Hematopoietic multipotent progenitor cell treated with erythropoietin and hydrocortisone succinate and interleukin-3 and kit ligand, for 6 days (in vitro differentiated cells): Measurements from ENCODE around the gene PTPN20.
A peak's percentile ranks its signal among the peaks of the same experiment; 100 is the strongest.

Experiments
- DNase-seq: peaks from one replicate; pipeline ENCODE4 v3.0.0-alpha.2; 2015

The PTPN20 gene

DNA sequence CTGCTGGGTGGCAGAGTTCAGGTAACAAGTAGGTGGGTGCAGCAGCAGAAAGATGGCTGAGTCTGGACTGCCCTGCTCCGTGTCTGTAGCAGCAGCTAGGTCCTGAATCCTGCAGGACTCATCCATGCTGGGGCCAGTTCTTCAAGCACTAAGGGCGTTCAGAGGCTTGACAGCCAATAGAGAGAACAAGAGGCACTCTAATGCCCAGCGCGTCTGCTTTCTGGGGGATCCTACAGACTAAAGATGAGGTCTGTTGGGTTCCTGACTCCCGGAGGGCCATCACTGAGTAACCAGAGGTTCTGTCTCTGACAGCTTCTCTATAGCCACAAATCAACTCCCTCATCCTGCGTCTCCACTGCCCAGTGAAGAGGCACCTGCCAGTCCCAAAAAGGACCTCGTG, 125.5 kb downstream of the PTPN20 start:
- DNase-seq, result no peak

DNA sequence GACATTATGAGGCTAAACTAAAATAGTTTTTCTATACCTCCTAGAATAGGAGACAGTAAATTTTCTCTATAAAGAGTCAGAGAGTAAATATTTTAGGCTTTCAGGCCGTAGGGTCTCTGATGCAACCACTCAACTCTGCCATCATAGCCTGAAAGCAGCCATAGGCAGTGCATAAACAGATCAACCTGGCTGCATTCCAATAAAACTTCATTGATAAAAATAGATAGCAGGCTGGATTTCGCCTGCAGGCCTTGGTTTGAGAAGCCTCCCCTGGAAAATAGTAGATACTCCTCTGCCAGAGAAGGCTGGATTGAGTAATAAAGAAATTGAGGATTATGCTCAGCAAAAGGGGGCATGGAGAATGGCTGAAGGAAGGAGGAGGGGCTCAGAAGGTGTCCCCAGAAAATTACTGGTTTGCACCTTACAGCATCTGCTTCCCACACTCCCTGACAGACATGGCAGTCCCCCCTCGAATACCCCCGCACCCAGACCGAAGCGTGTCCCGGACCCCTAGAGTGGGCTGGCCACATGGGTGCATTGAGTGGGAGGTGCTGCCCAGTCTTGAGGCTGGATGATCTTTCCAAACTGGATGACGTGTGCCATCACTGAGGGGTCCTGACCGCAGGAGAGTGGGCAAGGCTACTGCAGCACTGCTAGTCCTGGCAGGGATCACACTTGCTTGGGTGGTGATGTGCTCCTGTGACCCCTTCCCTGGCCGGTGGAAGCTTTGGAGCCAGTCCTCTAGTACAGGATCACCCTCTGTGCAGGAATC, 126.6 kb downstream of the PTPN20 start:
- no peak for DNase-seq

DNA sequence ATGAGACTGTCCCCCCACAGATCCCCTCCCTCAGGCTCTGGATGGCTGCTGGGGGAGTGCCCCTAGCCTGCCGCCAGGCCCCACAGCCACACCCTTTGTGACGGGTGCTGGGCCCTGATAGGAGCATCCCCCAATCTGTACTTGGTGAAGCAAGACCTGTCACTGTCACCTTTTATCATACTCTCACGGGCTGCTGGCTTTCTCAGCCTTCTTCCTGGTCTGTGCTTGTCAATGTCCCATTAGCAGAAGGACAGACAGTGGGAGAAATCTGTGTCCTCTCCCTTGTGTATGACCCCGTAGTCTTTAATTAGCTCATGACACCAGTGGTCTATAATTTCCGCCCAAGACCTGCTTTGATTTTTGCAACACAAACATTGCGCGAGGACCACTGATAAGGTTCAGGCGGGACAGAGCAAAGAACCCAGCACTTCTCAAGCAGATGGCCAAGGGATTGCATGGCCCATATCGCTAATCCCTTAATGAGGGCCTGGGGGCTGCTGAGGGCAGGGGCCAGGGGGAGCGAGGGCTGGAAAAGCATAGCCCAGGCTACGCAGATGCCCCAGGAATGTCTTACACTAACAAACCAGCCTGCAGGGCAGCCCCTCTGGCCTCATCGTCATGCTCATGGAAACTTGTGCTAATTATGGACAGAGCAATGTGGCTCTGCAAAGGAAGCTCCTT, 127.8 kb downstream of the PTPN20 start:
- no peak for DNase-seq

DNA sequence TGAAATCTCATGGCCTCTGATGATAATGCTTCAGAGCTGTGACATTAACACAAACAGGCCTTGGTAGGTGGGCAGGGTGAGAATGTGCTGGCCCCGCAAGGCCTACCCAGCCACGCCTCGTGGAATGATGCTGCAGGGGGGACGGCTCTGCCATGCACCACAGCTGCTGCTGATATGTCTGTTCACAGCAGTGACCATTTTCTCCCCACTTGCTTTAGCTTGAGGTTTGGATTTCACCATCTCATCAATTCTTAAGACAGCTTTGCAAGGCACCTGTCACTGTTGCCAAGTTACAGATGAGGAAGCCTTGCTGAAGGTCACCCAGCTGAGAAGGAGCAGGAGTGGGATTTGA, 128.3 kb downstream of the PTPN20 start:
- DNase-seq, result no peak

DNA sequence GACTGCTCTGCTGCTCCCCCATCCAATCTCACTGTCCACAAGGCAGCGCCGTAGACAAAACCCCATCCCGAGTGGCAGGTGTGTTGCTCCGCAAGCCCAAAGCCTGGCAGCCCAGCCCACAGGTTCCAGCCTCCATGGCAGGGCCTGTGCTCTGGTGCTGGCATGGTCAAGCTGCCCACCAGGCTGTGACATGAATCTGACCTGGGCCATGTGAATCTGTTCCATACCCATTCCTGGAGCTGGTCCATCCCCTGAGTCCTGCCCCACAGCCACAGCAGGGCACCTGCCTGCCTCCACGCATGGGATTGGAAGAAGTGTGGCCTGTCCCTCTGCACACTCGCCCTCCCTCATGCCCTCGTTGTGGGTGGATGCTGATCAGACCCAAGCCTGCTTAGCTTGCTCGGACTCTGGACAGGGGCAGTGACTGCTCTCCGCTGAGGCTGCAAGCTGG, 128.8 kb downstream of the PTPN20 start:
- DNase-seq, result no peak

DNA sequence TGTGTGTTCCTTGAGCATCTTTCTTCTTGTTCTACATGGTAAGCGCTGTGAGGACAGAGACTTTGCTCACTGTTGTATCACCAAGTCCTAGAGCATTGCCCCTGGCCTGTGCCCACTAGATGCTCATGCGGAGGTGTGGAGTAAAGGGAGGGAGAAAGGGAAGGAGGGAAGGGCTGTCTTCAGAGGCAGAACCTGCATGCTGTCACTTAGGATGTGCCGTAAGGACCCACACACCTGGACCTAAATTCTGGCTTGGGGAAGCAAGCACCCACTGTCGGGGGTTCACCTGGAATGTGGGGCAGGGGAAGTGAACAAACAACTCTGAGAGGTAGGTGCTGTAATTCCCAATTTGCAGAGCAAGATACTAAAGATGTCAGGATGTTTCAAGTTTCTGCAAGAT, 129.5 kb downstream of the PTPN20 start:
- DNase-seq, result no peak

DNA sequence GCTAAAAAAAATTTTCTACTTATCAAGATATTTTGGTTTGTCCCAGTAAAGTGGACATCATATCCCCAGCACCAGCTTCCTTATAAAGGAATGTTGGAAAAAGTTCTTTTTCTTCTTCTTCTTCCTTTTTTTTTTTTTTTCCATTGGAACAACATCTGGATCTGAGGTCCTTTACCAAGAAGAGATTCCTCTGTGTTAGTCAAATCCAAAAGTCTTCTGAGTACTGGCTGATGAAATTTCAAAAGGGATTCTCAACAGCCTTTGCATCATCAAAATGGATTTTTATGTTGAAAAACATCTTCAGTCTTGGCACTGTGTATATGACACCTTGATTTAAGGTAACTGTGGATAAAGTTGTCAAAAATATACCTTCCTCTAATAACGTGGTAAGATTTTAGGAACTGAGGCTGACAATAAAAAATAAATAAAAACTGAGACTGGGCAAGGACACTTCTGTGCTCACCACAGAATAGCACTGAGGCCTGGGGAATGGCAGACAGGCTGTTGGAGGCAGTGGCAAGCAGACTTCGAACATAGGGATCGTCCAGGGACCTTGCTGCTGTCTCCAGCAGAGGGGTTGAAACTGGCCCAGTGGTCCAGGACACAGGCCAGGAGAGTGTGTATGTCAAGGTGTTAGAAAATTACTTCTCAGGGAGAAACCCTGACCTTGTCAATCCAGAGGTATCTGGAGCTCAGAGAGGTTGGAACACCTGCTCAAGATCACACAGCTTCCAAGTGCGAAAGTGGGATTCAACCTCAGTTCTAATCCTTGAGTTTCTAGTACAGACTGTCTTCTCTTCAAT, 130.4 kb downstream of the PTPN20 start:
- no peak for DNase-seq

DNA sequence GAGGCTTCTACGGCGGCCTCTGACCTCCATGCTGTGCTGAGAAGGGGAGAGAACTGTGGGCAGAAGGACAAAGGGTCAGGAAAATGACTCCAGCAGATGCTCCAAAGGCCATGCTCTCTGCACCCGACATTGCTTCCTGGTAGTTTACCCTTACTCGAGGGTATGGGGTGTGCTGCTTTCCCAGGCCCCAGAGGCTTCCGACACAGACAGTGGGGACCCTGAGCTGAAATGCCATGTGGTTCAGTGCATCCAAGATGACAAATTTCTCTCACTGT, 130.9 kb downstream of the PTPN20 start:
- DNase-seq, result no peak

DNA sequence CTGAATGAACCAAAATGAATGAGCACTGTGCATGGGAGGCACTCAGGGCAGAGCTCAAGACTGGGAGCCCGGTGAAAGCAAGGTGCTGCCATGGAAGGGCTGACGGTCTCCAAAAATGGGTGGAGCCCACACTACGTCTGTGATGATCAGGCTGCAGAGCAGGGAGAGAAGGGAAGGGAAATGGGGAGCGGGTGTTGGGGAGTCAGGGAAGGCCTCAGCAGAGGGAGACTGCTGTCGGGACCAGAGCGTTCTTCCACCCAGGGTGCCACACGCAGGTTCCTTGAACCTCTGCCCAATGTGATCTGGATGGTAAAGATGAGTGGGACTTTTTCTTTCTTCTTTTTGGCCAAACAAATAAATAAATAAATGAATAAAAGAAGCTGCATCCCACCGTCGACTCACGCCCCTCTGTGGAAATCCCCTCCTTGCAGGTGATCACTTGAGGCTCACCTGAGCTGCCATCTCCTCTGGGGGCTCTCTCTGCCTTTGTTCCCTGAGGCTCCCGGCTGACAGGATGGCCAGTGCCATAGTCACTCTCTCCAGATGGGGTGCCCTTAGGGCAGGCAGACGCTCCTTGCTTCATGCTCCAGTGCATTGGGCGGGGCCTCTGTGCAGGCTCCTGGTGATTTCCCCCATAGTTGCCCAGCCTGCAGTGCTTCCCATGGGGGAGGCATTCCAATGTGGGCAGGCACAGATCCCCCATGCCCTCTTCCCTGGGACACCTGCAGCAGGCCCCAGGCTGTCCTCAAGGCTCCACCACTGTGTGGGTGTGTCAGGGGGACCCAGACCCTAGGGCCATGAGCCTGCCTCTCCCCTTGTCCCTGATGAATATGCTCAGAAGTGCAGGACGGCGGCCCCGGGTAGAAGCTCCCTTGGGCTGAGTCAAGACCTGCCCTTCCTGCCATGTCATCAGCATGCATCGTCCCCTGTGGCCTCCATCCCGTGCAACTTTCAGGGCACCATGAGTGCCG, 131.8 kb downstream of the PTPN20 start:
- no peak for DNase-seq

DNA sequence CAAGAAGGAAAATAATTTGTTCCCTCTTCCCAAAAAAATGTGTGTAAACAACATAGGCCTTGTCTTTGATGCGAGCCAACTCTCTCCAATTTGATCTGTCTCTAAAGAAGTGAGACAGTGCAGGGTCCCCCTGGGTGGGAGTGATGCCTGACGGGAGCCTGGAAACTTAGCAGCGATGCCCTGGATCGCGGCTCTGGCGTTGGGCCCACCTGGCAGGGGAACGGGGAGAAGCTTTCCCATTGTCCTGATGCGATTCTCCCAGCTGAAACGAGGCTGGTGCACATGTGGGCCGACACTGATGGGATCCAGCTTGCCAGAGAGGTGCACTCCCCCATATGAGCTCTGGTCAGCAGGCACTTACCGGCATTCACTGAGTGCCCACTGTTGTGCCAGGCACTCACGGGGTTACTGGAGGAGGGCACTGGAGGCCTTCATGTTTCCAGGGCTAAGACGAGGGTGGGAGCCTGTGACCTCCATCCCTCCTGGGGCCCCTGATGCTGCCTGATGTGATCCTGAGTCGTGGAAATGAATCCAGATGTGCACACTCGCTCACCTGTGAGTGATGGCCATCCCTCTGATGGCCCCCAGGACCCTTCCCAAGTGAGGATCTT, 132.8 kb downstream of the PTPN20 start:
- DNase-seq, result no peak

DNA sequence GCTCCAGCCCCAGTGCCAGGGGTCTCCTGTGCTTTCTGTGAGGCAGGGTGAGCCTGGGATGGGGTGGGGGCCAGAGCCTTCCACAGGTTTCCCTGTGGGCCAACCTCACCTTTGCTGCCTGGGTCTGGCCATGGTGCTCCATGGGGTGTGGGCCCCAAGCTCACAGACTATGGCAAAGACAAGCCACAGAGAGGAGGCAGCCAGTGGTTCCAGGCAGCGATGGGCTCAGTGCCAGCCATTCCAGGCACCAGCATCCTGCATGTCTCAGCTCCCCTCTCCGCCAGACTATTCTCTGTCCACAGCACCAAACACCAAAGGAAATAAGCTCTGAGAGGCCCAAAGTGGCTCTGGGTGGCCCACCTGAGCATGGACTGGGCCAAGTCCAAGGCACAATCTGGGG, 133.5 kb downstream of the PTPN20 start:
- no peak for DNase-seq

DNA sequence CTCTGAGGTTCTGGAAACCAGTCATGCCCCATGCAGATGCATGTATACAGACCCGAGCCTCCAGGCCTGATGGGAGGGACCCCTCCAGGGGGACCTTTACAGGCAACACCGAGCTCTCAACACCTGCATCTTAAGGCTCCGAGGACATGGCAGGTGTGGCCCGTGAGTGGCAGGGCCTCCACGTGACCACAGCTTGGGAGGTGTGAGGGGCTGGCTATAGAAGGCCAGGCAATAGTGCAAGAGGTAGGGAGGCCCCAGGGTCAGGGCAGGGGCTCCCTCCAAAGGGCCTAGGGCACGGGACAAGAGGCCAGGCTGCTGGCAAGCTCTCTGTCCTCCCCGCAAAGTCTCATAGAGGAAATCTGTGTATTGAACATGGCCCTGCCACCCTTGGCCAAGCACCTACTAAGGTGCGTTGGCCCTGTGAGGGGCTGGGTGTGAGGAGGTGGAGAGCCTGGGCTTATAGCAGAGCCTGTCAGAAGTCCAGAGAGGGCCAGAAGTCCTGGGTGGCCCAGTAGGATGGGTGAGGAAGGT, 134.2 kb downstream of the PTPN20 start:
- DNase-seq, result no peak

DNA sequence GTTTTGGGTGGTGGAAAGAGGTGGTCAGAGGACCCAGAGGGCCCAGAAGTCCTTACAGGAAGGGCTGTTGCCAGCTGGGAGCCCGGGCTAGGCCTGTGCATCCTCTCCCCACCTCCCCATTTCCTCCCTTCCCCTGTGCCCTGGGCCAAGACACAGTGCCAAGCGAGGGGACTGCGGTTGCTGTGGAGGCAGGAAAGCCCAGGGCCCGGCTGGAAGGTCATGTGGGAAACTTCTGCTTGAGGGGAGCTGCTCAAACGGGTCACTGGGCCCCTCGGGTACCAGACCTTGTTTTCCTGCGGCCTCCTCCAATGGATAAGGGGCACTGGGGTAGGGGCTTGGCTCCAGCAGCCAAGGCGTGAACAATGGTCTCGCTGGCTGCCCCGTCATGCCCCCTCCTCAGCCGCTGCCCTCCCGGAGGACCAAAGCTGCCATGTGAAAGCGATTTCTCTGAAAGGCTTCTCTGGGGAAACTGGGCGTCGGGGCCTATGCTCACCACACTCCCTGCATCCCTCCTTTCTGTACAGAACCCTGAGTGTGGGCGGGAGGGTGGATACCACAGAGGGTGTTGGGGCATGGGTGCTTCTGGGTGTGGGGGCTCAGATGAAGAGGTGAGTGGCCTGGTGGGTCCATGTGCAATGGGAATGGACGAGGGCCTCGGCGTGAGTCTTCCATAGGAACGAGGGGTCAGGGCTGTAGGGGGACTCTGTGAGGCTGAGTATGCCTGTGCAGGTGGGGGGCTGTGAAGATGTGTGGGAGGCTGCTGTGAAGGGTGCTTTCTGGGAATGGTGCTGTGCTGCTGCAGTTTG, 135.3 kb downstream of the PTPN20 start:
- no peak for DNase-seq

DNA sequence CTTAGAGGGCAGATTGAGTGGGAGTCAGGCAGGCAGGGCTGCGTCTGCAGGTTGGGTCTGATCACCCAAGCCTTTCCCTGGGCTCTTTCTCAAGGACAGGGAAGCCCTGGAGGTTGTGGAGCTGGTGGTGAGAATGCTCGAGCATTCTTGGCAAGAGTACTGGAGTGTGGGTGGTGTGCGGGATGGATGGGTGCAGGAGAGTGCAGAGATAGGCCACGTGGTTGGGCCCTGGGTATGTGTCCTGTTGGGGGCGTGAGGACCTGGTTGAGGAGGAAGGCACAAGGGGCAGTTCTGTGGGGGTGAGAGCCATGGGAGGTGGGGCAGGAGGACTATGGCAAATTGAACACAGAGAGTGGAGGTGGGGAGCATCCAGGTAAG, 135.9 kb downstream of the PTPN20 start:
- no peak for DNase-seq

DNA sequence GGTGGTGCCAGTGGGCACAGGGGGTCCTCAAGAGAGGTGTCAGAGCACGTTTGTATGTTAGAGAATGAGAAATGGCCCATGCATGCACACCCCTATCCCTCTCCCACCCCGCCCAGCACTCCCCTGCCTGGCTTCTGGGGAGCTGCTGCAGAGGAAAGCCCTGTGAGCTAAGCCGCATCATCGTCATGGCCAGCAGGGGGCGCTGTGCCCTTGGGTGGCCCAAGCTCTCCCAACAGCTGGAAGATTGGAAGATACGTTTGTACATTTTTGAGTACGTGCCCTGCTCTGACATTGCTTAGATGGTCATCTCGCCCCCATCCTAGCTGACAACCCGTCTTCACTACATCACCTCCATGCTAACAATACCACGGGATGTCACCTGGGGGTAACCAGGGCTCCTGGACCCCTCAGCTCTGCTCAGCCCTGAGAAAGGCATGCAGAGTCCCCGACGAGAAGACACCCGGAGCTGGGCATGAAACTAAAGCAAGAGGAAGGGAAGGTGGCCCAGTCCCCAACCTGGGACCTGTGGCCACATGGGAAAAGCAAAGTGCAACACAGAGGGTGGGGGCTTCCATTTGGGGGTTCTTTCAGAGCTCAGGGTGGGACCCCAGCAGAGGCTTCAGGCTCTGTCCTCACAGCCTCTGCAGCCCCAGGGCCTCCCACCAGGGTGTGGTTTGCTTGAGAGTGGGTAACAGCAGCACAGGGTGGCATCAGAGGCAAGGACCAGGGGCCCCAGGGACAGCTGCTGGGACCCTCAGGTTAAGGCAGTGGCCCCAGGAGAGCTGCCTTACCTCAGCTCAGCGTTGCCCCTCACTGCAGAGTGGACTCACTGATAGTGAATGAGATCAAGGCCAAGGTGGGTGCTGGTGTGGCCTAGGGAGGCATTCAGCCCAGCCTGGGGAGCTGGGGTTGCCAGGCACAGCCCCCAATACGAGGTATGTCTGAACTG, 136.6 kb downstream of the PTPN20 start:
- DNase-seq, result peak; percentile 80

DNA sequence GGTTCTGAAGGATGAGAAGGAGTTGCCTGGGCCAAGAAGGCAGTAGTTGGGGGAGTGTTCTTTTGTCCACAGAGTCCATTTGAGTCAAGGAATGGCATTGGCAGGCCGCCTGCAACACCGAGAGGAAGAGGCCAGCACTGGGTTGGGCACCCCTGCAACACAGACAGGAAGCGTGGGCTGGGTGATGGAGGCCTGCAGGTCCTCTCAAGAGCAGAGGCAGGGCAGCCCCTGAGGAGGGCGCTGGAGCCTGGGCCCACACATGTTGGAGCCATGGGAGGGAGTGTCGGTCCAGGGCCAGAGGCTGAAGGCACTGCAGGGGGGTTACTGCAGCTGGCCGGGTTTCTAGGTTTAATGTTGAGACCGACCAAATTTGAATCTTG, 137.3 kb downstream of the PTPN20 start:
- no peak for DNase-seq

DNA sequence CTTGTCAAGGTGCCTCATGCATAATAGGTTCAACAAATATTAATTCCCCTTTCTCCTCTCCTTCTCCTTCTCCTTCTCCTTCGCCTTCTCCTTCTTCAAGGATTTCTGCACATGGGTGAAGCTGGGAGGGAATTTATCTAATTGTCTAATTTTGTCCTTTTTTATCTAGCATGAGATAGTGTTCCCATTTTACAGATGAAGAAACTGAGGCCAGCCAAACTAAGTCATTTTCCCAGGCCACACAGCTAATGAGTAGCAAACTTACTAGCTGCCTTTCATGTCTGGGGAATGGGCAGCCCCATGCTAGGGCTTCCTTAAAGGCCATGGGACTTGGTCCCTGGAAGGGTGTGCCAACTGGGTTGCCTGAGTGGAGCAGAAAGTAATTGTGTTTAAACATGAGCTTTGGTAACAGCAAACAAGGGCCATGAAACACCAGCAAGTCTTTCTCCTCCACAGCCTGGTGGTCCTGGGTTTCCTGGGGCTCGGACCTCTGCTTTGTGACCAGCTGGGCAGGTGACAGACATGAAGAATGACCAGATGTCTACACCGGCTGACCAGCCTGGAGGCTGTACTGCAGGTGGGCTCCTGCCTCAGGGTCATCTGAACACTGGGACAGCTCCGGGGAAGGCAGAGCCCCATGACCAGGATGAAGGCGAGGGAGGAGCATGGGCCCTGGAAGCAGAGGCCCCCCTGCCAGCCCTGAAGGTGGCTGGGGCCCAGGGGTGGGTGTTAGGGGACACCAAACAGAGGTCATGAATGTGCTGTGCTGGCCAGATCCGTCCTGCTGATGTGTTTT, 138.0 kb downstream of the PTPN20 start:
- DNase-seq, result no peak

DNA sequence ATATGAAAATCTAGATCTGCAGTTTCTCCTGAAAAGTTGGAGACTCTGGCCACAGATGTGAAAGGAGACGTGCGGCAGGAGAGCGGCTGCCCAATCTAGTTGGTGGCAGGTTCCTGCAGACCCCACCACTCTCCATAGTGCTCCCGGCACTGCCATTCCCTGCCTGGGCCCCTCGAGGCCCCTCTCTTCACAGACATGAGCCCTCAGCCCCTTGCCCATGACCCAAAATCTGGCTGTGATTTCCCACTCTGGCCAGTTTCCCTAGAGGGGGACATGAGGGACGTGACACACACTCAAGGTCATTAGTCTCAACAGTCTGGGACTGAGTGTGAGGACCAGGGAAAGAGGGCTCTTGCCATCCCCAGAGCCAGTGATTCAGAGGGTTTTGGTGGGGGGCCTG, 138.7 kb downstream of the PTPN20 start:
- no peak for DNase-seq
